HCT116 (cell line): Measurements from ENCODE around the gene POLR3A. TPM values are rescaled to one million over a fixed set of nuclear protein-coding genes. Genes with fewer than 3 reads are reported as not detected.

ENCODE experiments used
- ATAC-seq: fragments of 200-7000 bp; cut with Tn5 transposase; 2 replicates; pipeline ENCODE4 v1.9.1; 2020; ENCODE audit warnings: mild to moderate bottlenecking, moderate library complexity
- BruUV-seq: library from RNA; stranded (reverse); fragments of 400-500 nt; replicated peaks from 2 replicates; lab custom pipeline; 2021; lab: Mats Ljungman, UMichigan
- CTCF ChIA-PET: fragments of 300-600 bp; sonication (Branson Sonifier 250); formaldehyde crosslinking; loops from one replicate; lab custom pipeline; 2021; ENCODE audit warnings: antibody characterized with exemption; lab: Charles Lee
- POLR2A ChIA-PET: fragments of 300-600, 350-600 bp; sonication (Branson Sonifier 250); formaldehyde crosslinking; loops from one replicate; lab custom pipeline; 2021; ENCODE audit warnings: antibody characterized with exemption; lab: Charles Lee
- RAD21 ChIA-PET, 2 experiments: fragments of 300-600 bp; sonication (Branson Sonifier 250); formaldehyde crosslinking; loops; one replicate each; lab custom pipeline; 2023; ENCODE audit warnings: low total read pairs in 2 of 2; ENCODE audit not compliant: uncharacterized antibody in 2 of 2, unreplicated experiment in 2 of 2, low non-redundant PET in 1 of 2; lab: Charles Lee
- DNase-seq: peaks from one replicate; pipeline ENCODE4 v3.0.0-alpha.2; 2010; ENCODE audit warnings: low read depth, low spot score
- H2AFZ ChIP-seq: fragments of 200-600 bp; shearing (Covaris generic), sonication (generic); 2 replicates; pipeline ENCODE4 v1.6.1; 2017; ENCODE audit warnings: low read depth, mixed run types, mixed read lengths, antibody characterized with exemption, low read length; ENCODE audit not compliant: poor library complexity, severe bottlenecking
- H3K27ac ChIP-seq: 2 replicates; pipeline ENCODE4 v1.5.1; 2012; ENCODE audit warnings: low read depth, low read length
- H3K27me3 ChIP-seq: fragments of 200-600 bp; sonication (generic); 2 replicates; pipeline ENCODE4 v1.6.1; 2016; ENCODE audit warnings: mixed run types, low read length, mixed read lengths; ENCODE audit not compliant: insufficient read depth
- H3K36me3 ChIP-seq, 2 experiments: fragments of 200-500 bp in 1 of 2; fragments of 200-600 bp in 1 of 2; sonication (Bioruptor generic) in 1 of 2; sonication (generic) in 1 of 2; 2 replicates each; pipeline versions ENCODE4 v1.5.1 to v1.6.1; 2014 to 2016; ENCODE audit warnings: low read length in 2 of 2, inconsistent platforms in 1 of 2, mixed read lengths in 1 of 2, mixed run types in 1 of 2; ENCODE audit not compliant: insufficient read depth in 2 of 2, control insufficient read depth in 1 of 2
- H3K4me1 ChIP-seq, 2 experiments: fragments of 200-600 bp in 1 of 2; sonication (generic) in 1 of 2; 2 replicates each; pipeline versions ENCODE4 v1.5.1 to v1.6.1; 2012 to 2017; ENCODE audit warnings: low read length in 2 of 2, inconsistent platforms in 1 of 2, mild to moderate bottlenecking in 1 of 2, mixed read lengths in 1 of 2, mixed run types in 1 of 2, moderate library complexity in 1 of 2; ENCODE audit not compliant: insufficient read depth in 2 of 2, control insufficient read depth in 1 of 2
- H3K4me2 ChIP-seq: fragments of 200-600 bp; sonication (generic); 2 replicates; pipeline ENCODE4 v1.6.1; 2017; ENCODE audit warnings: mixed run types, low read length, mixed read lengths
- H3K4me3 ChIP-seq, 2 experiments: fragments of 200-600 bp in 1 of 2; sonication (generic) in 1 of 2; replicated peaks in 1 of 2; 2 replicates each; pipeline ENCODE4 v1.5.1; 2011 to 2016; ENCODE audit warnings: low read length in 2 of 2, control low read depth in 1 of 2, low read depth in 1 of 2, mild to moderate bottlenecking in 1 of 2, mixed read lengths in 1 of 2, mixed run types in 1 of 2
- H3K79me2 ChIP-seq: fragments of 200-600 bp; sonication (generic); 2 replicates; pipeline ENCODE4 v1.6.1; 2017; ENCODE audit warnings: mild to moderate bottlenecking, mixed run types, low read length, moderate library complexity, mixed read lengths; ENCODE audit not compliant: insufficient read depth
- H3K9ac ChIP-seq: fragments of 200-600 bp; sonication (generic); 2 replicates; pipeline ENCODE4 v1.6.1; 2016; ENCODE audit warnings: low read length, mixed read lengths
- H3K9me2 ChIP-seq: fragments of 200-600 bp; sonication (generic), shearing (Covaris generic); 2 replicates; pipeline ENCODE4 v1.6.1; 2017; ENCODE audit warnings: mixed run types, mild to moderate bottlenecking, moderate library complexity; ENCODE audit not compliant: insufficient read depth
- H3K9me3 ChIP-seq, 2 experiments: fragments of 200-500 bp in 1 of 2; fragments of 200-600 bp in 1 of 2; sonication (Bioruptor generic) in 1 of 2; sonication (generic) in 1 of 2; 2 replicates each; pipeline ENCODE4 v1.6.1; 2014 to 2017; ENCODE audit warnings: low read length in 2 of 2, mixed read lengths in 2 of 2, inconsistent platforms in 1 of 2, low read depth in 1 of 2, mild to moderate bottlenecking in 1 of 2, mixed run types in 1 of 2, moderate library complexity in 1 of 2; ENCODE audit not compliant: control insufficient read depth in 1 of 2, insufficient read depth in 1 of 2
- H4K20me1 ChIP-seq: fragments of 200-600 bp; sonication (generic), shearing (Covaris generic); 2 replicates; pipeline ENCODE4 v1.6.1; 2017; ENCODE audit warnings: mixed run types, mild to moderate bottlenecking, moderate library complexity; ENCODE audit not compliant: insufficient read depth
- CEBPB ChIP-seq: IDR thresholded peaks from 2 replicates; pipeline ENCODE4 v1.6.1; 2012; ENCODE audit warnings: low read depth
- EGR1 ChIP-seq: IDR thresholded peaks from 2 replicates; pipeline ENCODE4 v1.6.1; 2012; ENCODE audit warnings: low read depth
- EZH2 ChIP-seq: fragments of 200-600 bp; sonication (generic); IDR thresholded peaks from 2 replicates; pipeline ENCODE4 v1.6.1; 2017; ENCODE audit warnings: antibody characterized with exemption, mixed run types
- POLR2AphosphoS5 ChIP-seq: IDR thresholded peaks from 2 replicates; pipeline ENCODE4 v1.6.1; 2011; ENCODE audit warnings: mild to moderate bottlenecking, low read depth, low read length, moderate library complexity
- SP1 ChIP-seq: IDR thresholded peaks from 2 replicates; pipeline ENCODE4 v1.6.1; 2012; ENCODE audit warnings: low read depth
- TCF7L2 ChIP-seq: IDR thresholded peaks from 2 replicates; pipeline ENCODE4 v1.7.0; 2011; ENCODE audit warnings: borderline replicate concordance, inconsistent platforms; ENCODE audit not compliant: insufficient read depth, insufficient read length; ENCODE audit errors: extremely low read depth
- YY1 ChIP-seq: IDR thresholded peaks from 2 replicates; pipeline ENCODE4 v1.6.1; 2011; ENCODE audit warnings: low read length, low read depth, moderate library complexity, mild to moderate bottlenecking; ENCODE audit not compliant: insufficient replicate concordance; ENCODE audit errors: extremely low read depth
- ZFX ChIP-seq: fragments of 450-650 bp; IDR thresholded peaks from 2 replicates; pipeline ENCODE4 v1.6.1; 2017
- ZNF274 ChIP-seq: fragments of 200-500 bp; sonication (Bioruptor generic); IDR thresholded peaks from 2 replicates; pipeline ENCODE4 v1.6.1; 2014; ENCODE audit warnings: mild to moderate bottlenecking, low read depth, low read length, inconsistent platforms
- intact Hi-C: fragments of 100-400 bp; cut with micrococcal nuclease; formaldehyde crosslinking; loops from 2 replicates; pipeline ENCODE4 v1.10.0; 2022
- total RNA-seq: library from RNA; stranded (reverse); gene quantifications from one replicate; pipeline ENCODE4 v1.2.1, GENCODE V29; 2021; ENCODE audit not compliant: unreplicated experiment
- TF ChIP-seq, protein P1 (sequence below), 3 experiments: fragments of 200-600 bp in 1 of 3; sonication (generic) in 1 of 3; IDR thresholded peaks in 2 of 3; conservative IDR thresholded peaks in 1 of 3; 2 replicates each; pipeline ENCODE4 v1.5.1; 2012 to 2017; ENCODE audit warnings: low read depth in 2 of 3, low read length in 2 of 3, antibody characterized with exemption in 1 of 3, borderline replicate concordance in 1 of 3, control low read depth in 1 of 3, mild to moderate bottlenecking in 1 of 3, mixed read lengths in 1 of 3, mixed run types in 1 of 3, moderate library complexity in 1 of 3; ENCODE audit not compliant: insufficient read depth in 1 of 3
- TF ChIP-seq, protein P2 (sequence below): IDR thresholded peaks from 2 replicates; pipeline ENCODE4 v1.6.1; 2012; ENCODE audit warnings: low read depth

Gene POLR3A
- total RNA-seq, 1 experiment from 2014 or later = 26.6 TPM

DNA sequence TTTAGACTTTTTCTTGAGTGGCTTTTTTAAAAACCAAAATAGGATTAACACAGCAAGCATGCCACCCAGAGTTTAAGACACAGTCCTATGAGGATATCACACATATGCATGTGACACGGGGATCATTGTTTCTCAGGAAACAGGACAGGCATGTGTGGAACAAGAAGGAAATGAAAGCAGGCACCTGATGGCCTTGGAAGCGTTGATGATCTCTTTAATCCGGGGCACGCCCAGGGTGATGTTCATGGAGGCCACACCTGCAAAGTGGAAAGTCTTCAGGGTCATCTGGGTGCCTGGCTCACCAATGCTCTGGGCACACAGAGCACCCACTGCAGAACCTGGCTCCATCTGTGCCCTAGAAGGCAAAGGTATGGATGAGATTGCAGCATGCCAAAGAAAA lies 44.3 kb downstream of the POLR3A start:
- no TSS peak for BruUV-seq
- Histone ChIP-seq H3K4me1 (no peaks in the 10 kb centered on the region), H3K36me3 (peaks cover 63 to 78% of the 10 kb centered on the region in 2 experiments), H3K4me2 (no peak overlapping the region), H3K27ac (no peak overlapping the region), H4K20me1 (no peaks in the 10 kb centered on the region), H3K9ac (no peak overlapping the region), H3K27me3 (no peaks in the 10 kb centered on the region), H3K9me2 (no peaks in the 10 kb centered on the region), H3K79me2 (no peaks in the 10 kb centered on the region), H3K4me3 (no peak overlapping the region), H2AFZ (no peak overlapping the region), H3K9me3 (no peaks in the 10 kb centered on the region)
- ChIA-PET CTCF (no interaction called here), POLR2A (no interaction called here), RAD21 (no interaction called here)
- intact Hi-C loops = no loop called here
- ATAC-seq (no peak), DNase-seq (no peak)
- TF ChIP-seq SP1 (no peak), YY1 (no peak), EZH2 (no peak), EGR1 (no peak), ZFX (no peak), ZNF274 (no peak), POLR2AphosphoS5 (no peak), CEBPB (no peak), TCF7L2 (no peak)
- TF ChIP-seq, protein P1, sequence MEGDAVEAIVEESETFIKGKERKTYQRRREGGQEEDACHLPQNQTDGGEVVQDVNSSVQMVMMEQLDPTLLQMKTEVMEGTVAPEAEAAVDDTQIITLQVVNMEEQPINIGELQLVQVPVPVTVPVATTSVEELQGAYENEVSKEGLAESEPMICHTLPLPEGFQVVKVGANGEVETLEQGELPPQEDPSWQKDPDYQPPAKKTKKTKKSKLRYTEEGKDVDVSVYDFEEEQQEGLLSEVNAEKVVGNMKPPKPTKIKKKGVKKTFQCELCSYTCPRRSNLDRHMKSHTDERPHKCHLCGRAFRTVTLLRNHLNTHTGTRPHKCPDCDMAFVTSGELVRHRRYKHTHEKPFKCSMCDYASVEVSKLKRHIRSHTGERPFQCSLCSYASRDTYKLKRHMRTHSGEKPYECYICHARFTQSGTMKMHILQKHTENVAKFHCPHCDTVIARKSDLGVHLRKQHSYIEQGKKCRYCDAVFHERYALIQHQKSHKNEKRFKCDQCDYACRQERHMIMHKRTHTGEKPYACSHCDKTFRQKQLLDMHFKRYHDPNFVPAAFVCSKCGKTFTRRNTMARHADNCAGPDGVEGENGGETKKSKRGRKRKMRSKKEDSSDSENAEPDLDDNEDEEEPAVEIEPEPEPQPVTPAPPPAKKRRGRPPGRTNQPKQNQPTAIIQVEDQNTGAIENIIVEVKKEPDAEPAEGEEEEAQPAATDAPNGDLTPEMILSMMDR (IDR thresholded peaks at IDR 0.05 in 2 of 3, conservative IDR thresholded peaks at IDR 0.05 in 1 of 3; ENCODE audit: borderline replicate concordance in 1 of 3, insufficient read depth in 1 of 3, low read depth in 2 of 3, low read length in 2 of 3) = no peak
- TF ChIP-seq, protein P2, sequence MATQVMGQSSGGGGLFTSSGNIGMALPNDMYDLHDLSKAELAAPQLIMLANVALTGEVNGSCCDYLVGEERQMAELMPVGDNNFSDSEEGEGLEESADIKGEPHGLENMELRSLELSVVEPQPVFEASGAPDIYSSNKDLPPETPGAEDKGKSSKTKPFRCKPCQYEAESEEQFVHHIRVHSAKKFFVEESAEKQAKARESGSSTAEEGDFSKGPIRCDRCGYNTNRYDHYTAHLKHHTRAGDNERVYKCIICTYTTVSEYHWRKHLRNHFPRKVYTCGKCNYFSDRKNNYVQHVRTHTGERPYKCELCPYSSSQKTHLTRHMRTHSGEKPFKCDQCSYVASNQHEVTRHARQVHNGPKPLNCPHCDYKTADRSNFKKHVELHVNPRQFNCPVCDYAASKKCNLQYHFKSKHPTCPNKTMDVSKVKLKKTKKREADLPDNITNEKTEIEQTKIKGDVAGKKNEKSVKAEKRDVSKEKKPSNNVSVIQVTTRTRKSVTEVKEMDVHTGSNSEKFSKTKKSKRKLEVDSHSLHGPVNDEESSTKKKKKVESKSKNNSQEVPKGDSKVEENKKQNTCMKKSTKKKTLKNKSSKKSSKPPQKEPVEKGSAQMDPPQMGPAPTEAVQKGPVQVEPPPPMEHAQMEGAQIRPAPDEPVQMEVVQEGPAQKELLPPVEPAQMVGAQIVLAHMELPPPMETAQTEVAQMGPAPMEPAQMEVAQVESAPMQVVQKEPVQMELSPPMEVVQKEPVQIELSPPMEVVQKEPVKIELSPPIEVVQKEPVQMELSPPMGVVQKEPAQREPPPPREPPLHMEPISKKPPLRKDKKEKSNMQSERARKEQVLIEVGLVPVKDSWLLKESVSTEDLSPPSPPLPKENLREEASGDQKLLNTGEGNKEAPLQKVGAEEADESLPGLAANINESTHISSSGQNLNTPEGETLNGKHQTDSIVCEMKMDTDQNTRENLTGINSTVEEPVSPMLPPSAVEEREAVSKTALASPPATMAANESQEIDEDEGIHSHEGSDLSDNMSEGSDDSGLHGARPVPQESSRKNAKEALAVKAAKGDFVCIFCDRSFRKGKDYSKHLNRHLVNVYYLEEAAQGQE = no peak
